HG03175 (cell line): ENCODE results near the gene PRSS12.
A peak's percentile ranks its signal among the peaks of the same experiment; 100 is the strongest.

Experiments used
- ATAC-seq: cut with Tn5 transposase; IDR thresholded peaks from one replicate; pipeline ENCODE4 v1.9.1; 2021; ENCODE audit warnings: mild to moderate bottlenecking, moderate library complexity; ENCODE audit not compliant: unreplicated experiment

Gene PRSS12

DNA sequence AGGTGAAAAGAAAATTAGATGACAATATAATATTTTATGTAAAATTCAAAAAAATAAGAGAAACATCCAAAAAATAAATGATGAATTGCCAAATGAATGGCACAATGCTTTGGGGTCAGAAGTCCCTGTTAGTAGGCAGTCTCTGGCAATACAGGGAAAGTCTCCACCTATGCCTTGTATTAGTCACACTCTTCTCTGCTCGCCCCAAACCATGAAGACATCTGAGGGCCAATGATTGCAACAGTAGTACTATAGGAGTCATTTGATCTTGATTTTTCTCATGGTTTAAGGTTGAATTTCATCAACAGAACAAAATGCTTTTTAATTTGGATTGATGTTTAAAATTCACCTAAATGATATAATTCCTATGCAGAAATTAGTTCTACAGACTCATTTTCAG is 3.9 kb upstream of the PRSS12 start:
- ATAC-seq, result no peak

DNA sequence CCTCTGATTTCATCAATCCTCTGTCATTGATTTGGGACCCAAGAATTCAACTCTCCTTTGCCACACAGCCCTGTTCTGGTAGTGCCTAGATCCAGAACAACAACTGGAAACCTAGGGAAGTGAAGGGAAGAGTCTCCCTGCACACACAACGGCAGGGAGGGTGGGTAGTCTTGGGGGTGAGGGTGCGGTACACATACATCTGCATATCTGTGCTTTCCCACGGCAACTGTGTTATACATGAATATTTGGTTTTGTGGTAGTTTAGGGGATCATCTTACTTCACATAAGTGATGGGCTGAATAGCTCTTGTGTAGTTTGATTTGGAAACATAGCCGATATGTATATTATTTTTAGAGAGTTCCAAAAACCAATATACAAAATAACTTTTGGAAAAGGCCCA is 3.3 kb upstream of the PRSS12 start:
- ATAC-seq, result no peak

- no peak for ATAC-seq
These were observed 2.1 kb upstream of the PRSS12 start for GRCh38 chr4:118354913-118355312.

DNA sequence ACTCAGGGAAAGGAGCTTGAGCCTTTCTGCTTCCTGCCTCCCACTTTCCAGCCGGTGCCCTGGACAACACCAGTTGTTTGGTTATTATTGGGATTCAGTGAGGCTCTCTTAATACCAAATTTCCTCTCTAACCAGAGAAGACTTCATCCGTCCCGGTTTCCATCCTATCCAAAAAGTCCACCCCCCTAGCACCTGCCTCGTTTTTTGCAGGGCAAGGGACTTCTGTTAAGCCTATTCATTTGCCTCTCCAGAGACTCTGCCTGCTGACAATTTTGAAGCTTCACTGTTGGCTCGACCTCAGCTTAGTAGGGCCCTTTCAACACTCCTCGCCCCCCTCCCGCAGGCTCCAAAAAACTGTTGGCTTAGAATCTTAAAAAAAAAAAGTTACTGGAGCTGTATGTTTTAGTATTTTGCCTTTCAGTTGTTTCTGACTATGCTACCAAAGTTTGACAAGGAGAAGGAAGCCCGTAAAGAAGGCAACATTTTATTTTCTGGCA is 779 bp upstream of the PRSS12 start:
- ATAC-seq, result no peak

GRCh38 chr4:118351851-118352827 is 664 bp downstream of the PRSS12 start:
- ATAC-seq, result peak; percentile 20

- no peak for ATAC-seq
These were observed 1.8 kb downstream of the PRSS12 start for GRCh38 chr4:118350961-118351360.

DNA sequence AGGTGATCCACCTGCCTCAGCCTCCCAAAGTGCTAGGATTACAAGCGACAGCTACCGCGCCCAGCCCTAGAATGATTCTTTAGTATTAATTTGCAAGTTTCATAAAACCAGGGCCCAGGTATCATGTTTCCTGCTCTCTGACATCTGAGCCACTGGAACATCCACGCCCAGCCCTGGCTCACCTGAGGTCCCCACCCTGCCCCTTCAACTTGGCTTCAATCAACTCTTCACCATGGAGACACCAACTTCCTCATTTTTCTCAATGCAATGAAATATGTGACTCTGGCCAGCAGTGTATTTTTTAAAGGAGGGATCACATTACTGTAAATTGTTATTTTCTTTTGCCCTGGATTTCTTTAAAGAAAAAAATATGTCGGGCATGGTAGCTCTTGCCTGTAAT is 3.9 kb downstream of the PRSS12 start:
- no peak for ATAC-seq

- no peak for ATAC-seq
These were observed 6.3 kb downstream of the PRSS12 start for GRCh38 chr4:118346495-118346894.

DNA sequence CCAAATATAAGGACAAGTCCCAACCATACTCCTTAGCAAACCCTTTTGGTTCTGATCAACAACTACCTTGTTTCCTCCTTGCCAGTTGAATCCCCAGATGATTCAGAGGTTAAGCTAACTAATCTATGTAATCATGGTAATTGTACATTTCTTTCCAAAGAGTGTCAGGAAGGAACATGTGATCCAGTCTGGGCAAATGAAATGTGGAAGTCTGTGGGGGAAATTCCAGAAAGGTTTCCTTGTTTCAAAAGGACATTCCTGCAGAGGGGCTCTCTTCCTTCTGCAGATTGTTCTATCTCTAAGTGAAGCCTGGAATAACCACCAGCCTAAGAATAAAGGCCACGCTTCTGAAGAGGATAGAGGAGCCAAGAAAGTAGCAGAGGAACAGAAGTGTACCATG is 7.0 kb downstream of the PRSS12 start:
- no peak for ATAC-seq

GRCh38 chr4:118344801-118345200 is 8.0 kb downstream of the PRSS12 start:
- no peak for ATAC-seq

DNA sequence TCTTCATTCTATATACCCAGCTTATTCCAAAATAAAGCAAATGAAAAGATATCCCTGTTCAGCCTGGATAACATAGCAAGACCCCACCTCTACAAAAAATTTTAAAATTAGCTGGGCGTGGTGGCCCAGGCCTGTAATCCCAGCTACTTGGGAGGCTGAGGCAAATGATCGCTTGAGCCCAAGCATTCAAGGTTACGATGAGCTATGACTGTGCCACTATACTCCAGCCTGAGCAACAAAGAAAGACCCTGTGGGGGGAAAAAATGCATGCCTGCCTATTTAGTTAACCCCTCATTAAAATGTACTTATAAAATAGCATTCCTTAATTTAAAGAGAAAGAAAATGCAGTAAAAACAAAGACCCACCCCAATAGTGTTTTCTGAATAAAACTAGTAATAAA is 9.3 kb downstream of the PRSS12 start:
- no peak for ATAC-seq

DNA sequence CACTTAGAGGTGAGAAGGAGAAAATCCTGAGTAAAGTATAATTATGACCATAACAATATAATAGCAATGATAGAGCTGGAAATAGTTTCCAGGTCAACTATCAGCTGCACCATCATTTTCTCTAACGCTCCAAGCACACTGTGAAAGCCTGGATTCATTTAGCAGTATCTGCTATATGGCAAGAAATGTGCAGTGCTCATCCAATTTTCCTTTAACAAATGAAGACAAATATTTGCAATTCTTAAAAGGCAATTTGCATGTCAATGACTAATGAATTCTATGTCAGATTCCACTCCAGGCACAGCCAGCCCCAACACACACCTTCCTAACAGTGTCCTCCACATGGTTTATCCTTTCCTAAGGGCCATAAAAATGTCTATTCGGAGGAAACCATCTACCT is 12.7 kb downstream of the PRSS12 start:
- ATAC-seq, result no peak

DNA sequence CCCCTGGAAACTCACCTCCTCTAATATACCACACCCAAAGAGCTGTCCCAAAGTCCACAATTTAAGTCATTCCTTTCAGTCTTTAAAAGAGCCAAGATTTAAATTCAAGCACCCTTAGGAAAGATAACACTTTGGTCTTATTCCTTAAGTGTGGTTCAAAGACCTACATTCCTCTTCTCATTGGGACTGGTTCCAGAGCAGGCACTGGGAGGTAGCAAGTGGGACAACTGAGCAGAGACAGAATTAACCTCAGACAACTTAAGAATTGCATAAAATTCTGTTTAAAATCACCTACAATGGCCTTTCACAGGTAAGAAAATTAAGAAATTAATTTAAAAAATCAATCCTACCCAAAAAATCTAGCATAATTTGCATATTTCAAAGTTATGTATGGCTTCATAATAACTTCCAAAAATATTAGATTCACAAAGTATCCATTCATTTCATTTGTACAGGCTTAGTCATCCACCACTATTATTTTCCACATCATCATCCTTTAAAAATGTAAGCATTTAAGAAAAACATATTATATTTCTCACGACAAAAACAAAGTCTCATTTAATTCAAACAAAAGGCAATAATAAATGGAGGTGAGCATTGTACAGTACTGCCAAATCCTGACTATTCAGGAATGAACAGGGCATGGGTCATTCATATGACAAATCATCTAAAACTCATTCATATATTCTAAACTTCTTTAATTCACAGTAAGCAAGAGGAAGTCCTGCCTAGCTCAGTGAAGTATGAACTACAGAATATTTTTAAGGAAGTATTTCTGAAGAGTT is 13.6 kb downstream of the PRSS12 start:
- no peak for ATAC-seq

DNA sequence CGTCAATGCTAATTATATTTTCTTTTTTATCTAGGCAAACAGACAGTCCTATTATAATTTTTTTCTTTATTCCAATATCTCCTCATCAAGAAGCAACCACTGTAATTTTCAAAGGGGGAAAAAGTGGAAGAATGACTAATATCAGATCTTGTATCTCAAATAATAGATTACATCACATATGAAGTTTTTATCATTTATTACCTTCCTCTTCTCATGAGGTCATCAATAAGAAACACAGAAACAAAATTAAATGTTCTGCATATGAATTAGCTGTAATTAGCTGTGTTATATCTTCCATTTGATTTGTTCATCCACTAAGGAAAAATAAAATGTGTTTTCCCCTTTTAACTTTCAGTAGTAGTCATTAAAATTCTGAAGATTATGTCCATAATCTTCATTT is 14.3 kb downstream of the PRSS12 start:
- ATAC-seq, result no peak

- ATAC-seq, result peak; percentile 48
These were observed 14.8 kb downstream of the PRSS12 start for GRCh38 chr4:118337954-118338353.

GRCh38 chr4:118335774-118336173 is 17.0 kb downstream of the PRSS12 start:
- ATAC-seq, result no peak

DNA sequence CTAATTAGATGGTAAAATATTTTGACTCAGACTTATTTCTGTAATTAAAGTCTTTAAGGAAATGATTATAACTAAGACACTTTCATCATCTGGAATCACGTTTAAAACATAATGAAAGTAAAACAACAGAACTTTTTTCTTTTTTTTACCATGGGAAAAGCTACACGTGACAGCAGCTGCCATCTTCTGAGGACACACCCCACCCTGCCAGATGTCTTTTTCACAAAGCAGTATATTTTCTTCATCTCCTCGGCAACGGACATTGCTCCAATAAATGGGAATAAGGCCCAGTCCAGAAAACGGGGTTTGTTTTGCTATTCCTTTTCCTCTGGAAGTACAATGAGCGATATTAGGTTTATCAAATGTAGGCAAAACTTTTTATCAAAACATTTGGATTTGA is 17.5 kb downstream of the PRSS12 start:
- ATAC-seq, result no peak

GRCh38 chr4:118331352-118331751 is 21.5 kb downstream of the PRSS12 start:
- ATAC-seq, result no peak

DNA sequence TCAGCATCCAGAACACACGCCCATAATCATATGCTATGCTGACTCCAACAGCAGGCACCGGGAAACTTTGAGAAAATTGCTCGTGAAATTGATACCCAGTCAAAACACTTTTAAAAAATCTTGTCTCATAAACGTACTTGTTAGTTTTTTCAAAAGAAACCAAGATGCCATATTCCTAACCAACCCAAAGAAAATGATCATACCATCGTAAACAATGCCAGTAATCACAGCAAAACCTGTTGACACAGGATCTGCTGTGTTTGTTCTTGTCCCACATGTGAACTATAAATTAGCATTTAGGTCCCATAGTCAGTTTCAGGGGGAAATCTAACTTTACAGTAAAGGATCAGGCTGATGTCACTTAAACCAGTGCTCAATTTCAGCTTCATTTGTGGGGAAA is 23.0 kb downstream of the PRSS12 start:
- ATAC-seq, result no peak

GRCh38 chr4:118327554-118328241 is 25.1 kb downstream of the PRSS12 start:
- ATAC-seq, result no peak

DNA sequence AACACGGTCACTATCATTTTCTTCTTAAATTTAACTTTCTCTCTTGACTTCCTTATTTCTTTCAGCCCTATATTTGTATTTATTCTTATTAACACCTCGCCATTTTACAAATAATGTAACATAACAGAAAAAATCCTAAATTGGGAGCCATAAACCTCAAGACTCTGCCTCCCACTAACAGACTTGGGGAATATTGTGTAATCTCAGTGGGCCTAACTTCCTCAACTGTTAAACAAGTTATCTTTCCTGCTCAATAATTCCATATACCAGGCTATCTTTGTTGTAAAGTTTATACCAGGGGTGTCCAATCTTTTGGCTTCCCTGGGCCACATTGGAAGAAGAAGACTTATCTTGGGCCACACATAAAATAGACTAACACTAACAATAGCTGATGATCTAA is 26.2 kb downstream of the PRSS12 start:
- ATAC-seq, result no peak
